Medulla oblongata (tissue), 1 donor: ENCODE results near the gene TFG.

Experiments used
- DNase-seq: peaks from one replicate; pipeline ENCODE4 v3.0.0-alpha.2; 2015; ENCODE audit errors: extremely low spot score

The TFG gene

GRCh38 chr3:100796556-100796955 lies 87.3 kb downstream of the TFG start:
- peak; percentile 14 for DNase-seq

GRCh38 chr3:100798012-100798411 lies 88.7 kb downstream of the TFG start:
- no peak for DNase-seq
